SIG-M5 (cell line): ENCODE data around the gene ATP6V1E1.

Experiments
- DNase-seq: peaks from one replicate; lab custom pipeline; 2025; lab: John Stamatoyannopoulos, UW

ATP6V1E1 gene

GRCh38 chr22:17633998-17634323, 5.4 kb upstream of the ATP6V1E1 start:
- no peak for DNase-seq

DNA sequence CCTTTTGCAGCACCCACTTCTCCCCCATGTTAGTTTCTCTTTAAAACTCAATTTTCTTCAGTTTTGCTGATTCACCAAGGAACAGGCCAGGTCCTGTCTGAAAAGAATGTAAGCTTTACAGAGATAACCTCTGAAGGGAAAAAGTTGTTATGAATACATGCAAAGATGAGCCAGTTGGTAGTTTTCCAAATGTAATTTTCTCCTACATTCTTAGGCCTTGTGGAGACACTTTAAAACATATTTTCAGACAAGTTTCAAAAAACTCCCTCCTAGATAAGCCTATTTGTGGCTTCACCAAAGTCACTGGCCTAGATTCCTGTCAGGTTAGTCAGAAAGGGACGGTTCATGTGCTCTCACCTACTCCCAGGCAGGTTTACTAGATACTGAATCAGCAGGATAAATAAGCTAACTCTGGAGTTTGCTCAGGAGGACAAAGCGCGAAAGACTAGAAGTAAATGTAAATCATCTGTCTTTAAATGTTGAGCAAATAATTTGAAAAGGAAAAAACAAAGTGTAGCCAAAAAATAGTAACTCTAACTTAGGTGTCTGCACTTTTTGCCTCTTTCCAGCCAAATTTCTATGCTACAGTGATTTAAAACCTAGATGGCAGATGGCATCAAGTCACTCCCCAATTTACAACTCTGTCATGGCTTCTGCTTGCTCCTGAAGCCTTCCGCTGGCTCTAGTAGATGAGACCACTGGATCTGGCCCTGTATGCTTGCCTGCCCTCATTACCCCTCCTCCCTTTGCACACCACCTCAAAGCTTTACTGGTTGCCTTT, 4.9 kb upstream of the ATP6V1E1 start:
- no peak for DNase-seq

GRCh38 chr22:17631076-17631565, 2.6 kb upstream of the ATP6V1E1 start:
- no peak for DNase-seq

DNA sequence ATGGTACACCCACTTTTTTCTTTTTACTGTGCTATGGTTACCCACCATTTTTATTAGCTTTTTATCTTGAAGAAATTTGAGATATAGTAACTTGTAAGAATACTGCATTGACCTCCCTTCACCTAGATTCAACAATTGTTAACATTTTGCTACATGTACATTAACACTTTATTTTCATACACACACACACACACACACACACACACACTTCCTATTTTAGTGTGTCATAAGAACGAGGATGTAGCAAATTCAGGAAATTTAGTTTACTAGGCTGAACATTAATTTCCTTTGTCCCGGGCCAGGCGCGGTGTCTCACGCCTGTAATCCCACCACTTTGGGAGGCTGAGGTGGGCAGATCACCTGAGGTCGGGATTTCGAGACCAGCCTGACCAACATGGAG, 1.1 kb upstream of the ATP6V1E1 start:
- DNase-seq: no peak

DNA sequence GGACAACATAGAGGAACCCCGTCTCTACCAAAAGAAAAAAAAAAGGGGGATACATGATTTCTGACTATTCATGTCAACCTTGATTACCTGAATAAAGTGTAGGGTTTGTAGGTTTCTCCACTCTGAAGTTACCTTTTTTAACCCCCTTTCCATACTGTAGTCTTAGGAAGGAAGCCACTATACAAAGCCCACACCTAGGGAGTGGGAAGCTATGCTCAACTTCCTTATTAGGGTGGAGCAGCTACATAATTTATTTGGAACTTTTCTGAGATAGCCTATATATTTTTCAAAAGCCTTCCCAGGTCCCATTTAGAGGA, 582 bp upstream of the ATP6V1E1 start:
- no peak for DNase-seq

DNA sequence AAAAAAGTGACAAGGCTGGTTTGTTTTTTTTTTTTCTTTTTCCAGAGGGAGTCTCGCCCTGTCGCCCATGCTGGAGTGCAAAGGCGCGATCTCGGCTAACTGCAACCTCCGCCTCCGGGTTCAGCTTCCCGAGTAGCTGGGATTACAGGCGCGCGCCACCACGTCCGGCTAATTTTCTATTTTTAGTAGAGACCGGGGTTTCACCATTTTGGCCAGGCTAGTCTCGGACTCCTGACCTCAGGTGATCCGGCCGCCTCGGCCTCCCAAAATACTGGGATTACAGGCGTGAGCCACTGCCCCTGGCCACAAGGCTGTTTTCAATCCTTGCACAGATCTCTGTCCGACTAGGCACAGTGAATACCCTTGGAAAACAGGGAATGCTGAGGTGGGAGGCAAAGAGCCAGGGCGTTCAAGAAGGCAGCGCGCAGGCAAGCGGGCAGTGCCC, 566 bp downstream of the ATP6V1E1 start:
- DNase-seq: no peak

- no peak for DNase-seq
Measured at GRCh38 chr22:17613280-17613679, 15.3 kb downstream of the ATP6V1E1 start.

DNA sequence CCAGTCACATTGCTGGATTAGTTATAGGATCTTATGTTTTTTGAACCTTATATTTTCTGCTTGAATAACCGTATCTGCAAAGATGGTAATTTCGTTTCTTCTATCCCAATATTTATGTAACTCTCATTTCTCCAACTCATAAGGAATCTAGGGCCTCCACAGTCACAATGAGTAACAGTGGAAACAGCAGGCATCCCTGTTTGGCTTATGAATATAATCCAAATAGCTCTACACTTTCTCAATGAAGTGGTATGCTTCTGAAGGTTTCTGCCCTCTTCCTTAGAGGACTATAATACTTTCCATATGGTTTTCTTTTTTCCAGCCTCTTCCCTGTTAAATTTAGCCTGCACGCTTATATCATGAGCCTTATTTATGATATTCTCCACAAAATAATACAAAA, 16.5 kb downstream of the ATP6V1E1 start:
- no peak for DNase-seq

DNA sequence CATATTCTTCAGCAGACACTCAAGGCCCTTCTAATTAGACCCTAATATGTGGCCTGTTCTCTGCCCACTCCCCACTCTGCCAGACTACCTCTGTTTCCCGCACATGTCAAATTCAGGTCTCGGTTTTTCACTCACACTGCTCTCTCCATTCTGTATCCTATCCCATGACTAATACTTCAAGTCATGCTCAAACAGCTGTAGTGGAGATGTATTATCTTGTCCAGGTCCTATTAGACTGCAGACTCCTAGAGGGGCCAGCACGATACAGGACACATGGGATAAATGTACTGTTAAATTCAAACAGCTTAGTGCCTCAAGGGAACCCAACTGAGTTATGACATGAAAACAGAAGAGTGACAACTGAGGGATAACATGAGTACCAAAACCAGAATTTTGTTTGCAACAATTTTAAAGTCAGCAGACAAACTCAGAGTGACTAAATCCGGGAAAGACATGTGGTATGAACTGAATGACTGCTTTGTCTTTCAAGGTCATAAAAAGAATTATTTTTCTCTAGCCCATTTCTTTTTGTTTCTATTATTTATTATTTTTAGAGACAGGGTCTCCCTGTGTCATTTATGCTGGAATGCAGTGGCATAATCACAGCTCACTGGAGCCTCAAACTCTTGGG, 20.5 kb downstream of the ATP6V1E1 start:
- no peak for DNase-seq

GRCh38 chr22:17606496-17606895, 22.1 kb downstream of the ATP6V1E1 start:
- no peak for DNase-seq

GRCh38 chr22:17603668-17604067, 24.9 kb downstream of the ATP6V1E1 start:
- DNase-seq: no peak

GRCh38 chr22:17601031-17601430, 27.5 kb downstream of the ATP6V1E1 start:
- DNase-seq: no peak

- no peak for DNase-seq
Measured at GRCh38 chr22:17598318-17598717, 30.2 kb downstream of the ATP6V1E1 start.

DNA sequence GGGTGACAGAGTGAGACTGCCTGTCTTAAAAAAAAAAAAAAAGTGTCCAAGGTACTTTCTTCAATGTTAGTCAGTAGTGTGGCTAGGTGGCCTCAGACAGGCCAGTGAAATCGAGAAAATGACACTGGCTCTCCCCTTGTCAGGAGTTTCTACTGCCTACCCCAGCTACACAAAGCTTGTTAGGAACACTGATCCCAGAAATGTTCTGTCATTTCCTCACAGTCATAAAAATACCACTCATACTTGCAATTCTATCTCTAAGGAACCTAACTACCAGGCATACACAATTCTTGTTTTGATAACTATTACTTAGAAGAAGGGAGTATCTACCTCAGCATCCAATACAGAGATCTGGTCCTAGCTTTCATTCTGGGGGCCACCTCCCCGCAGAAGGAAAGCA, 31.3 kb downstream of the ATP6V1E1 start:
- DNase-seq: no peak

DNA sequence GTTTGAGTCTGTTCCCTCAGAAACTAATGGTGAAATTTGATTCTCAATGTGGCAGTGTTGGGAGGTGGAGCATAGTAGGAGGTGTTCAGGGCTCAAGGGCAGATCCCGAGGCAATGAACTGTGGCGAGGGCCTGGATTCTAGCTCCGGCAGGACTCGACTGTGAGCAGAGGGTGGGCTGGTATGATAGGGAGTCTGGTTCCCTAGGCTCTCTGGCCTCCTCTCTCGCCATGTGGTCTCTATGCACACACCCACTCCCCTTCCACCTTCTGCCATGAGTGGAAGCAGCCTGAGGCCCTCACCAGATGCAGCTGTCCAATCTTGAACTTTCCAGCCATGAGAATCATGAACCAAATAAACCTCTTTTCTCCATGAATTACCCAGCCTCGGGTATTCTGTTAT, 32.3 kb downstream of the ATP6V1E1 start:
- no peak for DNase-seq

- no peak for DNase-seq
Measured at GRCh38 chr22:17592201-17592600, 36.3 kb downstream of the ATP6V1E1 start.

DNA sequence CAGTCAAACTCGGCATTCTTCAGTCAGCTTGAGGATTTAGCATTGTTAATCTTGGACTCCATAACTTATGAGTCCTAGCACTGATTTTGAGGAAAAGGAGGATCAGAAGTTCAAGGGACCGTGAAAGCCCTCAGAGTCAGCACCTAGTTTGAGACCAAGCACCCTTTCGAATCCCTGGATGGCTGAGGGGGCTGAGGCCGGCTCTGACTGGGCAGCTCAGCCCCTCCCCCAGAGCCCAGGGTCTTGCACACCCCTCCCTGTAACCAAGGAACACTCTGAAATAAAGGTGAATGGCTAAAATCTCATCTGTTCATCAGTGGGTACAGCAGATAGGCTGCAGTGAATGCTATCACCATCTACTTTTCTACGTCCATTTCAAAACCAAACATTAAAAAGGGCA, 38.0 kb downstream of the ATP6V1E1 start:
- no peak for DNase-seq

- no peak for DNase-seq
Measured at GRCh38 chr22:17589810-17590375, 38.7 kb downstream of the ATP6V1E1 start.

DNA sequence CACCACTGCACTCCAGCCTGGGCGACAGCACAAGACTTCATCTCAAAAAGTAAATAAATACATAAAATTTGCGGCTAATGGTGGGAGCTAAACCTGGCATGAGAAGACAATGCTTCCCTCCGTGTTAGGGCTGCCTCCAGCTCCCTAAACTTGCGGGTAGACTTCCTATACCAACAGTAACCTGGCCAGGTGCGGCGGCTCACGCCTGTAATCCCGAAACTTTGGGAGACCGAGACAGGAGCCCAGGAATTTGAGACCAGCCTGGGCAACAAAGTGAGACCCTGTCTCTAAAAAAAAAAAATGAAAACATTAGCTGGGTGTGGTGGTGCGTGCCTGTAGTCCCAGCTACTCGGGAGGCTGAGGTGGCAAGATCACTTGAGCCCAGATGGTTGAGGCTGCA, 39.9 kb downstream of the ATP6V1E1 start:
- DNase-seq: no peak

DNA sequence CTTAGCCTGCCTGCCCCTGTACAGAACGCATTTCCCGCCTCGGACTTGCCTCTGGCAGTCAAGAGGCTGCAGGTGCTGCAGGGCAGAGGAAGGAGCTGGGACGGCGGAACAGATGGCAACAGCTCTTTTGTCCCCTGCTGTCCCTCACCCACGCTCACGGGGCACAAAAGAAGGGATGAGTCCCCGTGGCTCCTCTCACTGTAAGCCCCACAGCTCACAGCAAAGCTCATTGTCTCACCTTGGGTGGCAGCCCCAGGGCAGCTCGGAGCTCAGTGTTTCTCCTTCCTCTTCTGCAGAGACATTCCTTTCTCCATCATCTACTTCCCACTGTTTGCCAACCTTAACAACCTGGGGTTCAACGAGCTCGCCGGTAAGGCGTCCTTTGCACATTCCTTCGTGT, 40.9 kb downstream of the ATP6V1E1 start:
- DNase-seq: no peak

DNA sequence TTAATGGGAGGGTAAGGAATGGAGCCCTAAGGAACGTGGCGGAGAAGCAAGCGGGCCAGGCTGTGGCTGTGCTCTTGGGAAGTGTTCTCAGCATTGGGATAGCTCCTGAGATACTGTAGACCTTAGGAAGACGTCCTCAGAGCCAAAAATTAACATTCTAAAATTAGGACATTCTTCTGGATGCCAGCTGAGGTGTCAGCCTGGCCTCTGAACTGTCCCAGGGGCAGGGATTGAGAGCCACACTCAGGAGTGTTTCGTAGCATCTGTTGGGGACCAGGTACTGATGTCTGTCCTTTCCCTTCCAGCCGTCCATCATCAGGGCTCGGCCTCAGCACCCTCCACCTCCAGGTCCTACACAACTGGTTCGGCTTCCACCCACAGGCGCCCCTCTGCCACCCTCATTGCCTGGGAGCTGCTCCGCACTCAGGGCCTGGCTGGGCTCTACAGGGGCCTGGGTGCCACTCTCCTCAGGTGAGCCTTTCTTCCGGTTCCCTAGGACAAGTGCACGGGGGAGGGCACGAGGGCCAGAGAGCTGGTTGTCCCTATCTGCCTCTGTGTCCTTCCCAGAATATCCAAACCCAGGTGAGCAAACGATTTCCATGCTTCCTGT, 41.6 kb downstream of the ATP6V1E1 start:
- DNase-seq: no peak

DNA sequence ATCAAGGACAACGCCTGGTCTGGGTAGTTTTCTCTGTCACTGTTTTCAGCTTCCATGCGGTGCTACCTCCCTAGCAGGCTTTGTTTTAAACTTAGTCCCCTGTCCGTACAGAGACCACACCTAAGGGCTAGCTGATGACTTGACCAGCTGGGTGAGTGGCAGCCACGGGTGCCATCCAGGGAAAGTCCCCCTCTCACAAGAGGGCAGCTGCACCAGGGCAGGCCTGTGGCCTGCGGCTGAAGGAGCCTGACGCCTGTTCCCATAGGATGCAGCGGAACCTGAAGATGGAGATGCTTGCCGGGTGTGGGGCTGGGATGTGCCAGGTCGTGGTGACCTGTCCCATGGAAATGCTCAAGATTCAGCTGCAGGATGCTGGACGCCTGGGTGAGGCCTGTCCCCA, 45.4 kb downstream of the ATP6V1E1 start:
- DNase-seq: no peak

DNA sequence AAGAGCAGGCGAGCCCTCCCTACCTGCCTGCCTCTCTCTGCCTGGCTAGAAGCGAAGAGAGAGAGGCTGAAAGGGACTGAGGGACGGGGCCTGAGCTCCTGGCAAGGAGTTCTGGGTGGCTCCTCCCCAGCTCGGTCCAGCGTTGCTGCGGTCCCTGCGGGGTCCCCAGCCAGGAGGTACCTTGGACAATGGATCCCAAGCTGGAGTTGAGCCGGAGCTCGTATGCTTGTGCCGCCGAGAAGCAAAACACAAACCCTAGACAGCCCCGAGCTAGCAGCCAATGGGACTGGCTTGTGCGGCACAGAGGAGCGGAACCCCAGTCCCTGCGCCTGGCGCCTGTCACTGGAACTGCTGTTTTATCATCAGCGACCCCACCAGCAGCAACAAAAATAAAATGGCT, 46.9 kb downstream of the ATP6V1E1 start:
- no peak for DNase-seq
